VCaP (cell line): Measurements from ENCODE around the gene SMPDL3A.
A peak's percentile ranks its signal among the peaks of the same experiment; 100 is the strongest.
"Not testable (repeated sequence)": the region's sequence is repeated elsewhere in the genome, so short reads cannot be mapped to it uniquely, and the experiment has no call there.

Experiments
- H3K27ac ChIP-seq: fragments of 450-650 bp; 2 replicates; pipeline ENCODE4 v1.5.1; 2017
- TF ChIP-seq, protein P1 (sequence below): fragments of 450-650 bp; conservative IDR thresholded peaks from 2 replicates; pipeline ENCODE4 v1.5.1; 2017; ENCODE audit warnings: mild to moderate bottlenecking, moderate library complexity

SMPDL3A gene, protein sequence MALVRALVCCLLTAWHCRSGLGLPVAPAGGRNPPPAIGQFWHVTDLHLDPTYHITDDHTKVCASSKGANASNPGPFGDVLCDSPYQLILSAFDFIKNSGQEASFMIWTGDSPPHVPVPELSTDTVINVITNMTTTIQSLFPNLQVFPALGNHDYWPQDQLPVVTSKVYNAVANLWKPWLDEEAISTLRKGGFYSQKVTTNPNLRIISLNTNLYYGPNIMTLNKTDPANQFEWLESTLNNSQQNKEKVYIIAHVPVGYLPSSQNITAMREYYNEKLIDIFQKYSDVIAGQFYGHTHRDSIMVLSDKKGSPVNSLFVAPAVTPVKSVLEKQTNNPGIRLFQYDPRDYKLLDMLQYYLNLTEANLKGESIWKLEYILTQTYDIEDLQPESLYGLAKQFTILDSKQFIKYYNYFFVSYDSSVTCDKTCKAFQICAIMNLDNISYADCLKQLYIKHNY

DNA sequence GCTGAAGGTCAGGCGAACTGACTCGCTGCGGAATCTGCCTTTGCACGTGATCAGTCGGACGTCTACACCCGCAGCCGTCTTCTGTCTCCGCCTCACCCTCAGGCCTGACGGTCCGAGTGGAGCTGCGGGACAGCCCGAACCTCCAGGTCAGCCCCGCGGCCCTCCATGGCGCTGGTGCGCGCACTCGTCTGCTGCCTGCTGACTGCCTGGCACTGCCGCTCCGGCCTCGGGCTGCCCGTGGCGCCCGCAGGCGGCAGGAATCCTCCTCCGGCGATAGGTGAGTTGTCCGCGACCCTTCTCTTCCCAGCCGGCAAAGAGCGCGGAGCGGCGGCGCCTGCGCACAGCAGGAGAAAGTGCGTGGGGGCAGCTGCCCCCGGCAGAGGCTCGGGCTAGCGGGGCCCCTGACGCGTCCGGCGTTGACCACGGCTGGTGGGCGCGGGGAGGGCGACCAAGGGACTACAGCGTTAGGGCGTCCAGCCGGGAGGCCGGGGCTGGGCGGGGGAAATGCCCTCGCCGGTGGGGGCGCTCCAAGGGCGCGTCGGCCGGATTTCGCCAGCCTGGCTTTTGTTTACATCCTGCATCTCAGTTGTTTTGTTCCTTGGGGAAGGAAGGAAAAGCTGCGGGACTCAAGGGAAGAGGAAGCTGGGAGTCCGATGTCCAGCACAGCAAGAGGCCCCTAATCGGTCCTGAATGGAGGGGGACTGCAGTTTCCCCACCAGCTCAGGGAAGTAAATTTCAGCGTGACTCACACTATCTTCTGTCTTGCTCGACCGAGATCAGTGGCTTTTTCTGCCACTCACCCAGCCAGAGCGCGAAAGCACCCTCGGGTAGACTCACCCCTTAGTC lies at the start of gene SMPDL3A:
Gene SMPDL3A (plus strand): TSS at position 77 of the 846 bp plus-strand sequence. CDS start 89 bp downstream, at position 166.
- H3K27ac ChIP-seq: peak within 1 kb of the TSS; percentile 97
- TF ChIP-seq, protein P1, sequence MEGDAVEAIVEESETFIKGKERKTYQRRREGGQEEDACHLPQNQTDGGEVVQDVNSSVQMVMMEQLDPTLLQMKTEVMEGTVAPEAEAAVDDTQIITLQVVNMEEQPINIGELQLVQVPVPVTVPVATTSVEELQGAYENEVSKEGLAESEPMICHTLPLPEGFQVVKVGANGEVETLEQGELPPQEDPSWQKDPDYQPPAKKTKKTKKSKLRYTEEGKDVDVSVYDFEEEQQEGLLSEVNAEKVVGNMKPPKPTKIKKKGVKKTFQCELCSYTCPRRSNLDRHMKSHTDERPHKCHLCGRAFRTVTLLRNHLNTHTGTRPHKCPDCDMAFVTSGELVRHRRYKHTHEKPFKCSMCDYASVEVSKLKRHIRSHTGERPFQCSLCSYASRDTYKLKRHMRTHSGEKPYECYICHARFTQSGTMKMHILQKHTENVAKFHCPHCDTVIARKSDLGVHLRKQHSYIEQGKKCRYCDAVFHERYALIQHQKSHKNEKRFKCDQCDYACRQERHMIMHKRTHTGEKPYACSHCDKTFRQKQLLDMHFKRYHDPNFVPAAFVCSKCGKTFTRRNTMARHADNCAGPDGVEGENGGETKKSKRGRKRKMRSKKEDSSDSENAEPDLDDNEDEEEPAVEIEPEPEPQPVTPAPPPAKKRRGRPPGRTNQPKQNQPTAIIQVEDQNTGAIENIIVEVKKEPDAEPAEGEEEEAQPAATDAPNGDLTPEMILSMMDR: peak; percentile 71

- TF ChIP-seq, protein P1: no peak
- no peak overlapping the region for H3K27ac ChIP-seq
Observed at GRCh38 chr6:122740091-122740490, 49.0 kb upstream of the SMPDL3A start.

GRCh38 chr6:122740936-122741335 lies 48.1 kb upstream of the SMPDL3A start:
- H3K27ac ChIP-seq: no peak overlapping the region
- TF ChIP-seq, protein P1: no peak

DNA sequence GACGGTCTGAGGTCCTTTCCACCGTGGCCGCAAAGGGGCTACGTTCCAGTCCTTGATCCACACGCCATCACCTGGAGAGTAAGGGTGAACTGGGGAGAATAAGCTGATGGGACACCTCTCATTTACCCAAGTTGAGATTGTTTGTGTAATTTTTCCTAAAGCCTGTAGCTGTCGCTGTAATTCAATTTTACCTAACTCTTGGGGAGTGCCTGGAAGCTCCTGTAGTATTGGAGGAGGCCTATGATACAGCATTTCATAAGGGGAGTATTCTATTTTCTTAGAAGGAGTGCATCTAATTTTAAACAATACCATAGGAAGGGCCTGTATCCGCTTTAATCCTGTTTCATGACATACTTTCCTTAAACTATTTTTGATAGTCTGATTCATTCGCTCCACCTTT lies 44.8 kb upstream of the SMPDL3A start:
- TF ChIP-seq, protein P1: peak; percentile 28
- not testable (repeated sequence) for H3K27ac ChIP-seq

GRCh38 chr6:122744856-122745255 lies 44.2 kb upstream of the SMPDL3A start:
- H3K27ac ChIP-seq: not testable (repeated sequence)

DNA sequence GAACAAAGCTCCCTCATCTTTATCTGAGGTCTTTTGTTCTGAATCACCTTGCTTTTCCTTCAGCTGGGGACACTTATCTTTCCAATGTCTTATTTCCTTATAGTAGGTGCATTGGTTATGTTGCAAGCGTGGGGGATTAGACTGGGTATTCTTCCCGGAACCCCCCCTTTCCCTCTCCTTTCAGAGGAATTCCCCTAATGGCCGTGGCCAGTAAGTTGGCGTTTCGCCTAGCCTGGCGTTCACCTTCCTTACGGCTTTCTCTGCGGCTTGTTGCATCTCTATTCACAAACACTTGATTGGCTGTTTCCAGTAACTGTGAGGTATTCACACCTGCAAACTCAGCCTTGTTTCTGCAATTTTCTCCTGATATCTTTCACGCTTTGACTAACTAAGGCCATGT lies 42.4 kb upstream of the SMPDL3A start:
- TF ChIP-seq, protein P1: no peak

DNA sequence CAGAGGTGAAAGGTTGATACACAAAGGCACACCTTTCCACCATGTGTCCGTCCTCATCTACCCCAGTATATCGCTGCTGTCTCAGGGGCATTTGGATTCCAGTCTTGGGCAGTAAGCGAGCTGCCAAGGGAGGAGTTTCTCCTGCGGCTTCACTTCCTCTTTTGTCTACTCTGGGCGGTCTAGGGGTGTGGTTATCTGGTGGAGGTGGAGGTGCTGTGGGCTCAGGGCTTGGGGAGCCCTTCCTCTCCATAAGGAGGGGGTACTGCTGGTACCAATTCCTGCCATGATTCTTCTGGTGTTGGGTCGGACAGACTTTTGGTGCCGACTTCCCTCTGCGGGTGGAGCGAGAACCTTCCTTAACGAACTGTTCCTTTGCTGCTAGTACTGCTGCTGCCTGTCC lies 41.5 kb upstream of the SMPDL3A start:
- TF ChIP-seq, protein P1: no peak
- no peak overlapping the region for H3K27ac ChIP-seq

More for the DNA sequence above, 42.4 kb upstream of the SMPDL3A start:
- H3K27ac ChIP-seq: no peak overlapping the region

DNA sequence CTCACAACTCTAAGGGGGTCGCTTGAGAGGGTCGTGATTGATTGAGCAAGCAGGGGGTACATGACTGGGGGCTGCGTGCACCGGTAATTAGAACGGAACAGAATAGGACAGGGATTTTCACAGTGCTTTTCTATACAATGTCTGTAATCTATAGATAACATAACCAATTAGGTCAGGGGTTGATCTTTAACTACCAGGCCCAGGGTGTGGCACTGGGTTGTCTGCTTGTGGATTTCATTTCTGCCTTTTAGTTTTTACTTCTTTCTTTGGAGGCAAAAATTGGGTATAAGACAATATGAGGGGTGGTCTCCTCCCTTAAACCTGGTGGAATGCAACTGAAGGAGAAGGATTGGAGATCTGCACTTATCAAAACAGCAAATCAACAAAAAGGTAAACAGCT lies 40.1 kb upstream of the SMPDL3A start:
- not testable (repeated sequence) for H3K27ac ChIP-seq
